Caki2 (cell line): ENCODE data around the gene ZNHIT6. TPM values are rescaled to one million over a fixed set of nuclear protein-coding genes. Genes with fewer than 3 reads are reported as not detected.
"Not testable (repeated sequence)": the region's sequence is repeated elsewhere in the genome, so short reads cannot be mapped to it uniquely, and the experiment has no call there.

Source experiments
- DNase-seq: peaks from one replicate; pipeline ENCODE4 v3.0.0-alpha.2; 2015; ENCODE audit warnings: low read depth
- in situ Hi-C: cut with HindIII; loops from 2 replicates; pipeline ENCODE4 v1.10.0; 2016; ENCODE audit warnings: low sequenced_read_pairs, low pct_unique_long_range_greater_than_20kb, mixed read lengths
- total RNA-seq: library from RNA; depleted of rRNA; stranded (reverse); fragments of >200 nt; shearing (Covaris generic); gene quantifications from 2 replicates; pipeline ENCODE4 v1.2.3, GENCODE V29; 2014; ENCODE audit warnings: low replicate concordance

ZNHIT6 gene
- total RNA-seq, 1 experiment from 2014 or later, result 10.3 TPM

DNA sequence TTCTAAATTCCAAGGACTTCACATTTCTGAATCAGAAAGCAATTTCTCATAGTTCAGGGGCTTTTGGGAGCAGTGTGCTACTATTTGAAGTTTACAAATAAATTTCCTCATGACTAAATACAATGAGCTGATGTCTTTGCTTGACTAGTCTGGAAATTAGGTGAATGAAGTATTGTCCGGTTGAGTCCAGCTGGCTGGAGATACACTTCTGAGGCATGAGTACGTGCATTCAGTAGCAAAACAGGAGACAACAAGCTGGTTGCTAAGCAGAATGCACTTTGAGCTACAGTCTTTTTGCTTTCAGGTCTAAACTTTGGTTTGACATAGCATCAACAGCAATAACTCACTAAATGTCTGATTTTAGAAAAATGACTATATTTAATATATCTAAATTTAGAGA is 27.1 kb downstream of the ZNHIT6 start:
- in situ Hi-C loops, result loop anchor here (25.0 kb wide), 2 partner anchors 94 to 194 kb away; partner anchors contain the start of gene CCN1
- peak; percentile 37 for DNase-seq

DNA sequence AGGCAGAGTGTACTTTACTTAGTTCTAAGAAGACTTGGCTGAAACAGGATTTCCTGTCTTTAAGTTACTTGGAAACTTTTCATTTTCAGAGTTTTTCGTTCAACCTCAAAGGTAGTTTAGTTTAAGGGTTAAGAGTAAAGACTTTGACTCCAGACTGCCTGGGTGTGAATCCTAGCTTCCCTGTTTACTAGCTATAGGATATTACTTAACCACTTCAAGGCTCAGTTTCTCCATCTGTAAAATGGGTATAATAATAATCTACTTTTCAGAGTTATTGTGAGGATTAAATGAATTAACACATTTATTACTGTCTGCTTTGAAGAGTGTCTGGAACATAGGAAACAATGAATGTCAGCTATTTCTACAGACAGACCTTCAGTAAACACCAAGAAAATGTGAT is 30.0 kb downstream of the ZNHIT6 start:
- DNase-seq, result no peak
- in situ Hi-C loops, result loop anchor here (25.0 kb wide), 2 partner anchors 91 to 191 kb away; partner anchors contain the start of gene CCN1

DNA sequence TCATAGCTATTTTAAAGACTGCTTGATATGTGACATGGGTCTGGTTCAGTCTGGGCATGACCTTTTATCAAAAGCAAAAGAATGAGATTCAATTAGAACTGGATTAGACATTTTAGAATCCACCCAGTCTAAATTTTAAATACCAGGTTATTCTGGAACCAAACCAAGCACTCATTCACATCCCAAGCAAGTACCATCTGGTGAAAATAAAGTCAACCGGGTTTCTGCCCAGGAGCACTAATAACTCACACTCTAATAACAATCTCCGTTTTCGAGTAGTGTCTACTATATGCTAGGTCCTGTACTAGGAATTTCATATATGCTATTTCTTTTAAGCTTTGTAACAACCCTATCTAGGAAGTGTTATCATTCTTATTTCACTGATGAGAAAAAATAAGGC is 30.6 kb downstream of the ZNHIT6 start:
- in situ Hi-C loops, result loop anchor here (25.0 kb wide), 2 partner anchors 90 to 190 kb away; partner anchors contain the start of gene CCN1
- no peak for DNase-seq

DNA sequence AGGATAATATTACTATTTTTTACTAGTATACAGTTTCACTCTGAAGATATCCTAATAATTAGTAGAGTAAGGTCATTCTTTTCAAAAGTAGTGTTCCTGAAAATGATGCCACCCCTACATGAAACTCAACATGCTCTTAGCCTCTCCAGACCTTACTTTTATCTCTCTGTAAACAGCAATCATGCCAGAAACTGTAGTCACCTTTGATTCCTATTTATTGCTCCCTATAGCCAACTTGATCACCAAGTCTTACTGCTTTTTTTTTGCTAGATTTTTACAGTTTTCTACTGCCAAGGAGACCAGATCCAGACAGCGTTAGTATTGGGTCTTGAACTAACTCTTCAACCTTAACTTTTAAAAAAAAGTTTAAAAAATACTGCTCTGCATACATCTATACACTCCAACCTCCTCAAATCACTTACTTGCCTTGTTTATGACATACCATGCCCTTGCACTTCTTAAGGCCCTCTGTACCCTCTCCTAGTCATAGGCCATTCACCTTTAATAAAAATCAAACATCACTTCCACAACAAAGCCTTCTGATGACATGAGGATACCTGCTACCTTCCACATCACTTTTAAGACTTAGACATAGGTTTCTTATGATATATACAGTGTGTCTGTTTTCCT is 36.1 kb downstream of the ZNHIT6 start:
- in situ Hi-C loops, result no loop called here

DNA sequence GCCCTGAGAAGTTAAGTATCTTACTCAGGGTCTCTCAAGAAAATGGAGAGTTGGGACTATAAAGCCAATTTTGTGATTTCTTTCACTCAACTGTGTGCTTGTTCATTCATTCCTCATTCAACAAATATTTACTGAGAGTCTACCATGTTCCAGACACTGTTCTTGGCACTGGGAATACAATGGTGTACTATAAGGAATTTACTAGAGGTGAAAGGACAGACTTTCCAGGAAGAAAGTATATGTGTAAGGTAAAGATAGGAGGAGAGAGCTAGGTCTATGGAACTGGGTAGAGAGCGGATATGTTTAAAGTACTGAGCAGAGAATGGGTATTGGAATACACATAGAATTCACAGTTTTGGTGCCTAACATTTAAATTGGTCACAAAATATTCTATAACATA is 42.3 kb downstream of the ZNHIT6 start:
- no peak for DNase-seq
- in situ Hi-C loops, result no loop called here

More for the DNA sequence above, 36.1 kb downstream of the ZNHIT6 start:
- DNase-seq, result no peak

DNA sequence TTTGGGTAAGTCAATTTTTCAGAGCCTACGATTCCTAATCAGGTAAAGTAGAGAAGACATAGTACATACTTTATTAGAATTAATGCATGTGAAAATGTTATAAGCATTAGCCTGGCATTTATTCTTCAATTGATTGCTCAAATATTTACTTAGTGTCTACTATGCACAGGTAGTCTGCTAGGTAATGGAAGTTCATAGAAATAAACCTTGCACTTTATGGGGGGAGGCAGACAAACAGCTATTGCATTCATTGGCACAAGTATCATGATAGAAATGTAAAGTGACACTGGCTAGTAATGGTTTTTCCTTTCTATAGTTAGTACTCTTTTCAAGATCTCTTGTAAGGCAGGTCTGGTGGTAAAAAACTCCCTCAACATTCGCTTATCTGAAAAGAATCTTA is 44.9 kb downstream of the ZNHIT6 start:
- in situ Hi-C loops, result no loop called here
- DNase-seq, result no peak

DNA sequence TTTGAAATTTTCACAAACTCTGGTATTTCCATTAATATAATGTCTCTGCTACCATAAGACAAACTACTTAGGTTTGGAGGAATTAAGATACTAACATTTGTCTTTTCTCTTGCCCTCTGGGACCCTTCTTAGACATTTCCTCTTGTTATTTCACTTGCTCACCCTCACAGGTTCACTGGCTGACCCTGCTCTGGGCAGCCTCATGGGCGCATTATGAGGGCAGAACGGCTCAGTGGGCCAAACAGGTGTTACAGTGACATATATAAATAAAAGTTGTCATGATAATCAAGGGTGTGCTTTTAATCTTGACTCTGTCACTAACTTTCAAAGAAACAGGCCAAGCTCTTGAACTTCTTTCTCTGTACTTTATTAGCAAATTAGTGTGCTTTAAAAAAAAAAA is 46.5 kb downstream of the ZNHIT6 start:
- DNase-seq, result no peak
- in situ Hi-C loops, result no loop called here

DNA sequence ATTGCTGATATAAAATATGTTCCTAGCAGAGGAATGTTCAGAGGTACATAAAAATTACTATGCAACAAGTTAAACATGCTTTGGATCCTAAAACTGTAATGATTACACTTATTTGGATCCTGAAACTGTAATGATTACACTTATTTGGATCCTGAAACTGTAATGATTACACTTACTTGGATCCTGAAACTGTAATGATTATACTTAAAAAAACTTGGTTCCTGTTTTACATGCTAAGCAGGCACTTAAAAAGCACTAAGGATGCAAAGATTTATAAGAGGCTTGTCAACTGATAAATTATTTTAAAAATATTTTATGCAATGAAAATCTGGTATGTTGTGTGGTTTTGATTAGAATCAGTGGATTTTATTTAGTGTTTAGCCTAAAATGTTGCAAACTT is 47.7 kb downstream of the ZNHIT6 start:
- in situ Hi-C loops, result no loop called here
- DNase-seq, result no peak

DNA sequence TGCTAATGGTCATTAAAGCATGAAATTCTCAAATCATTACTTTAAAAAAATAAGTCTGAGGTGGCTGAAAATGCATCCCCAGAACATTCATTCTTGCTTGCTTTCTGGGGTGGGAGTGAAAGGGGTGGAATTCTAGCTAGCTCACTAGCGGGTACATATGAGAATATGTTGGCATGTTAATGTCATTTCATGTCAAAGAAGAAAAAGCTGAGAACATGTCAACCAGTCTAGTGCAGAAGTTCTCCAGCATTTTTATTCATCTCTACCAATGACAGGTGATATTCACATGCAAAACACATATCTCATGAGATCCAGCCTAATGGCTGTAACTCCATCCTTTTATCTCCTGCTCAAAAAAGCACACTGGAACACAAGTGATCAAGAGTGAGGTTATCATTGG is 49.1 kb downstream of the ZNHIT6 start:
- no peak for DNase-seq
- in situ Hi-C loops, result no loop called here

DNA sequence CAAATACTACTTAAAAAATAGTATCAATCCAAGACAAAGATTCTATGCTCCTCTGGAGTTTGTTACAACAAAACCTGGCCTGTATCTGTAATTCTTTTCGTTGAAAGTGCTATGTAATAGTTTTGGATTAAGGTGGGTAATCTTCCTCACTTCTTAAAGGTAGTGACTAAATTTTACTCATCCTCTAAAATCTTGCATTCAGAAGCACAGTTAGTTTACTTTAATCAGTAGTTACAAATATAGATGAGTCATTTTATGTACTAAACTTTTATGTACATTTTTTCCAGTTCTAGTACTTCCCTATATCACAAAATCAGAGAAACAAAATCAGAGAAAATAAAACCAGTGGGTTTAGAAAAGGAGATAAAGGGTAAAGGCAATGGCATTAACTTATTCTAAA is 51.3 kb downstream of the ZNHIT6 start:
- in situ Hi-C loops, result no loop called here
- no peak for DNase-seq

DNA sequence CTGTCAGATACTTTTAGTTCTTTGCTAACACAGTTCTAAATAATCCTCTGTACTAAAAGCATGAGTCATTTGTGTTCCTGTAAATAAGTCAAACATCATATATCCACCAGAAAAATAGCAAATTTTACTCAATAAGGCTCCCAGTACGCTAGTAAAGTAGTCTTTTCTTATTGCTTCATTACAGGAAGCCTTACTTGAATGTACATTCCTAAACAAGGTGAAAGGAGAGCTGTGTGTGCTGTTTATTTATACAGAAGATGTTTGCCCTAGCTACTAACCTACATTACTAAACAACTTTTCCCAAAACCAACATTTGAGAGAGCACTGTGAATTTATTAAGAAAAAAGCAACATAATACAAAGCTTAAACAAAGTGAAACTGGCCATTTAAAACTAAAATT is 52.0 kb downstream of the ZNHIT6 start:
- in situ Hi-C loops, result no loop called here
- no peak for DNase-seq

DNA sequence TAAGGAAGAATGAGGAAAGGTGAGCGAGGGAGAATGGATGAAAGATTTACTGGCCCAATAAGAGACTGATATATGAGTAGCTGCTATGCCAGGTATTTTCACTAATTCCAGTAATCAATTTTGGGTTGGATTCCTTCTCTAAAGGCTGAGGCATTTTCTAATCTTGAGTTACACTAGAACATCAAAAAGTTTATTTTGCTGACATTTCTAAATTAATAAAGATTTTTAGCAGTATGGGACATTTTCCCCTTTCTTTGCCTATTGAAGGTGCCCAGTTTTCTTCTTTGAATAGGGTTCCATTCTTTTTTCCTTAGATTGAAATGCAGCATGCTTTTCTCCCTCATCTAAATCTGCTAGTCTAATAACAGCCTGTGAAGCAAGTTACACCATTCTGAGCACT is 52.9 kb downstream of the ZNHIT6 start:
- in situ Hi-C loops, result no loop called here

DNA sequence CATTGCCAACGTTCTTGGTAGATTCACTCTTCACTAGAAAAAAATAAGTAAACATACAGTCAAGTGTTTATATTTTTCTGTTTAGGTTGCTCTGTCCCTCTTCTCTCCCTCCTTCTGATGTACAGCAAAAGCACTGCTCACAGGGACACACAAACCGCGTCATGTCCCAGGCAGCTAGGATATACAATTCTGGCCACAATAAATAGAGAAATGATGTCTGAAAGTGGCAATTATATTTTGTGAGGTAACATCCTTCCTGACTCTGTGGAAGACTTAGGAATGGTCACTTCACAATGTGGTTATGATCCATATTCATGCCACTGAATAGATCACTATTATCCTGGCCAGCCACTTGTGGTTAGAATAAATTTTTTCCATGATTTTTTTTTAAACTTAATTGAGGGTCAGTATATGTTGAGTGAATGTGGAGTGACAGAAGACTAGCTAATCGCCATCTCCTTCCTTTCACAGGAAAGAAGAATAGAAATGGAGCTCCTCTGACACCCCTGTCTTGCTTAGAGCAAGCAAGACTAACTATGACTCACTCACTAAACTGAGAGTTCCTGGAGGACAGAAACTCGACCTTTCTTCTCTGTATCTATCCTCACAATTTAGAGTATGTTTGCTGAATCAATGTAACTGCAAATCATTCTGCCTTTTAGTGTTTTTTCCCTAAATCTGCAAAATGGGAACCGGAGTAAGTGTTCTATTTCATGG is 54.0 kb downstream of the ZNHIT6 start:
- no peak for DNase-seq
- in situ Hi-C loops, result no loop called here

More for the DNA sequence above, 52.9 kb downstream of the ZNHIT6 start:
- DNase-seq, result no peak

DNA sequence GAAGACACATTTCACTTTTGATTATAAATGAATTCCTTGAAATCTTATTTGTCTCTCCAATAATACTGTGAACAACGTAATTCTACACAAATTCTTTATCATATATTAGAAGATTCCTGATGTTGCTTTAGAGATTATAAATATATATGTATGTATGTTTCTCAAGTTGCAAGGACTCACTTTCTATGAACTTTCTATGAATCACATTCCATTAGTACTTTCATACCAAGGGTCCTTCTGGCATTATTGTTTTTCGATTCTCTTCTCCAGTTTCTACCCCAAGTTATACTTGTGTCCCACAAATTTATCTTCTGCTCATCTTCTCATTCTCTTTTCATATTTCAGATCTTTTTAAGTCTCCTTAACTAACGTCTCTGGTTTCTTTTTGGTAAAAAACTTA is 55.9 kb downstream of the ZNHIT6 start:
- no peak for DNase-seq
- in situ Hi-C loops, result no loop called here

DNA sequence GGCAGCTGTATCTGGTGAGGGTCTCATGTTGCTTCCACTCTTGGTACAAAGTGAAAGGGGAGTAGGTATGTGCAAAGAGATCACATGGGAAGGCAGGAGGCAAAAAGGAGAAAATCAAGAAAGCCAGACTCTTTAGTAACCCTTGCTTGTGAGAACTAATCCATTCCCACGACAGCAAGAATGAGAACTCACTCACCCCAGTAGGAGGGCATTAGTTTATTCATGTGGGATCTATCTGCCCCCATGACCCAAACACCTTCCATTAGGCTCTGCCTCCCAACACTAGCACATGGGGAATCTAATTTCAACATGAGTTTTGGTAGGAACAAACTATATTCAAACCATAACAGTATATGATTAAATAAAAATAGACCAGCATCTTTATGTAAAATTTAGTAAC is 57.6 kb downstream of the ZNHIT6 start:
- in situ Hi-C loops, result no loop called here
- no peak for DNase-seq

DNA sequence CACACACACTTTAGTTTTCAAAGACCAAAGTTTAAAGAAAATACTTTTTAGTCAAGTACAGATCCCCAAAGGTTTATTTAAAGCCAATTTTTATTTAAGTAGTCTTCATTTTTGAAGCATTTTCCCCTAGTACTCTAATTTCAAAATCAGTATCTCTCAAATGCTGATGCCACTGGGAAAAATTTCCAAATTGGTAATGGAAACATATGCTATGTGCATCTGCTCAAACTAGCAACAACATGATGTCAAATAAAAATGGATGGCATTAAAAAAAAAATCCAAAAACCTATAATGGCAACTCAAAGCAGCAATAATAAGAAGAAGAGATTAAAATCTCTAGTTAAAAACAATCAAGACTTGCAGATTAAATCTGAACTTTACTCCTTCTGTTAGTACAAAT is 58.6 kb downstream of the ZNHIT6 start:
- in situ Hi-C loops, result no loop called here
- no peak for DNase-seq

DNA sequence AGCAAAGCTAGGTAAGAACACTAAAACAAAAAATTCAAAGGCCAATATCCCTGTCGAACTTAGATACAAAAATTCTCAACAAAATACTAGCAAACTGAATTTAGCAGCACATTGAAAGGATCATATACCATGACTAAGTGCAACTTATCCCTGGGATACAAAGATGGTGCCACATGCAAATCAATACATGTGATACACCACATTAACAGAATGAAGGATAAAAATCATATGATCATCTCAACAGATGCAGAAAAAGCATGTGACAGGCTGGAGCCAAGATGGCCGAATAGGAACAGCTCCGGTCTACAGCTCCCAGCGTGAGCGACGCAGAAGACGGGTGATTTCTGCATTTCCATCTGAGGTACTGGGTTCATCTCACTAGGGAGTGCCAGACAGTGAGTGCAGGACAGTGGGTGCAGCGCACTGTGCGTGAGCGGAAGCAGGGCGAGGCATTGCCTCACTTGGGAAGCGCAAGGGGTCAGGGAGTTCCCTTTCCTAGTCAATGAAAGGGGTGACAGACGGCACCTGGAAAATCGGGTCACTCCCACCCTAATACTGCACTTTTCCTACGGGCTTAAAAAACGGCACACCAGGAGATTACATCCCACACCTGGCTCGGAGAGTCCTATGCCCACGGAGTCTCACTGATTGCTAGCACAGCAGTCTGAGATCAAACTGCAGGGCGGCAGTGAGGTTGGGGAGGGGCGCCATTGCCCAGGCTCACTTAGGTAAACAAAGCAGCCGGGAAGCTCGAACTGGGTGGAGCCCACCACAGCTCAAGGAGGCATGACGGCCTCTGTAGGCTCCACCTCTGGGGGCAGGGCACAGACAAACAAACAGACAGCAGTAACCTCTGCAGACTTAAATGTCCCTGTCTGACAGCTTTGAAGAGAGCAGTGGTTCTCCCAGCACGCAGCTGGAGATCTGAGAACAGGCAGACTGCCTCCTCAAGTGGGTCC is 66.4 kb downstream of the ZNHIT6 start:
- in situ Hi-C loops, DNase-seq: not testable (repeated sequence)

DNA sequence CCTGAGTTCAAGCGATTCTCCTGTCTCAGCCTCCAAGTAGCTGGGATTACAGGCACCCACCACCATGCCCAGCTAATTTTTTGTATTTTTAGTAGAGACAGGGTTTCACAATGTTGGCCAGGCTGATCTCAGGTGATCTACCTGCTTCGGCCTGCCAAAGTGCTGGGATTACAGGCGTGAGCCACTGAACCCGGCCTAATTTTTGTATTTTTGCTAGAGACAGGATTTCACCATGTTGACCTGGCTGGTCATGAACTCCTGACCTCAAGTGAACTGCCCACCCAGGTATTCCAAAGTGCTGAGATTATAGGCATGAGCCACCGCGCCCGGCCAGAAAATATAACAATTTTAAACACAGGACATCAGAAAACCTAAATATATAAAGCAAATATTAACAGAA is 68.3 kb downstream of the ZNHIT6 start:
- in situ Hi-C loops, DNase-seq: not testable (repeated sequence)

DNA sequence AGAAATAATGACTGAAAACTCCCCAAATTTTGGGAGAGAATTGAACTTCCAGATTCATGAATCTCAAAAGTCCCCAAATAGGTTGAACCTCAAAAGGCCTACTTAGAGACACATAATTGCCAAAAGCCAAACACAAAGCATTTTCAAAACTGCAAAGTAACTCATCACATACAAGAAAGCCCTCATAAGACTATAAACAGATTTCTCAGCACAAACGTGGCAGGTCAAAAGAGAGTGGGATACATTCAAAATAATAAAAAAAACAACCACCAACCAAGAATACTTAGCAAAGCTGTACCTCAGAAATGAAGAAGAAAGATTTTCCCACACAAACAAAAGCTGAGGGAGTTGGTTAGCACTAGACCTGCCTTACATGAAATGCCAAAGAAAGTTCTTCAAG is 69.8 kb downstream of the ZNHIT6 start:
- DNase-seq, result no peak
- in situ Hi-C loops, result no loop called here
